HepG2 (cell line): Measurements from ENCODE around the gene C2CD2. TPM values are rescaled to one million over a fixed set of nuclear protein-coding genes. Genes with fewer than 3 reads are reported as not detected.

Experiments used
- ATAC-seq: fragments of 200-7000 bp; cut with Tn5 transposase; 3 replicates; pipeline ENCODE4 v1.9.1; 2020; ENCODE audit warnings: mild to moderate bottlenecking, moderate library complexity
- BruUV-seq: library from RNA; stranded (reverse); fragments of 400-500 nt; replicated peaks from 2 replicates; lab custom pipeline; 2021; lab: Mats Ljungman, UMichigan
- CTCF ChIA-PET: fragments of 300-600 bp; formaldehyde crosslinking; extraction: SDS; loops from one replicate; lab custom pipeline; 2021; ENCODE audit warnings: low total read pairs, inconsistent platforms, low intra/inter-chr PET ratio; lab: Yijun Ruan, JAX
- POLR2A ChIA-PET: fragments of 350-600 bp; sonication (Branson Sonifier 250); formaldehyde crosslinking; loops from one replicate; lab custom pipeline; 2020; ENCODE audit warnings: antibody characterized with exemption, inconsistent platforms; lab: Yijun Ruan, JAX
- DNase-seq: peaks from one replicate; pipeline ENCODE4 v3.0.0-alpha.2; 2015; ENCODE audit warnings: low spot score
- FAIRE-seq: peaks from 3 replicates; lab custom pipeline; 2011; peaks lifted over from hg19 to GRCh38; lab: Jason Lieb, UNC
- H2AFZ ChIP-seq: one replicate; pipeline ENCODE4 v1.6.1; 2011; ENCODE audit warnings: low read length, inconsistent platforms
- H3K27ac ChIP-seq: fragments of 300-600 bp; 3 replicates; pipeline ENCODE4 v1.8.0; 2011; ENCODE audit warnings: mixed run types, mild to moderate bottlenecking, mixed read lengths, low read length, inconsistent platforms; ENCODE audit not compliant: insufficient read depth; ENCODE audit errors: extremely low read length
- H3K27me3 ChIP-seq, 2 experiments: fragments of 200-600 bp in 1 of 2; 2 replicates in 1 of 2; 3 replicates in 1 of 2; pipeline versions ENCODE4 v1.6.0 to v1.8.0; 2011; ENCODE audit warnings: low read length in 2 of 2, mild to moderate bottlenecking in 2 of 2, moderate library complexity in 2 of 2, inconsistent platforms in 1 of 2; ENCODE audit not compliant: insufficient read depth in 2 of 2, control insufficient read depth in 1 of 2
- H3K36me3 ChIP-seq, 2 experiments: fragments of 200-600 bp in 1 of 2; replicated peaks in 1 of 2; 2 replicates in 1 of 2; 3 replicates in 1 of 2; pipeline versions ENCODE4 v1.5.1 to v1.8.0; 2011; ENCODE audit warnings: low read length in 2 of 2, inconsistent platforms in 1 of 2; ENCODE audit not compliant: insufficient read depth in 2 of 2, control insufficient read depth in 1 of 2
- H3K4me1 ChIP-seq: 2 replicates; pipeline ENCODE4 v1.5.1; 2012; ENCODE audit warnings: low read length, inconsistent platforms; ENCODE audit not compliant: insufficient read depth
- H3K4me2 ChIP-seq: 2 replicates; pipeline ENCODE4 v1.6.0; 2011; ENCODE audit warnings: low read depth, low read length, inconsistent platforms
- H3K4me3 ChIP-seq, 3 experiments: fragments of 200-600 bp in 1 of 3; sonication (generic), shearing (Covaris generic) in 1 of 3; replicated peaks in 1 of 3; 2 replicates each; pipeline ENCODE4 v1.5.1; 2011 to 2016; ENCODE audit warnings: low read length in 3 of 3, inconsistent platforms in 2 of 3, low read depth in 2 of 3, mild to moderate bottlenecking in 2 of 3, control low read depth in 1 of 3, mixed read lengths in 1 of 3; ENCODE audit not compliant: insufficient read depth in 1 of 3
- H3K79me2 ChIP-seq: one replicate; pipeline ENCODE4 v1.6.1; 2011; ENCODE audit warnings: low read length, inconsistent platforms; ENCODE audit not compliant: insufficient read depth
- H3K9ac ChIP-seq: 2 replicates; pipeline ENCODE4 v1.6.0; 2011; ENCODE audit warnings: mild to moderate bottlenecking, low read depth, low read length, inconsistent platforms; ENCODE audit not compliant: insufficient read depth
- H3K9me3 ChIP-seq: 2 replicates; pipeline ENCODE4 v1.5.1; 2012; ENCODE audit warnings: mild to moderate bottlenecking, low read length
- H4K20me1 ChIP-seq: 2 replicates; pipeline ENCODE4 v1.6.0; 2011; ENCODE audit warnings: inconsistent platforms, mild to moderate bottlenecking, low read length, moderate library complexity; ENCODE audit not compliant: insufficient read depth
- ADNP ChIP-seq: sonication (generic); formaldehyde crosslinking; IDR thresholded peaks from 2 replicates; pipeline ENCODE4 v1.4.0; 2020; ENCODE audit warnings: missing genetic modification reagents
- ARNT2 ChIP-seq: sonication (generic); formaldehyde crosslinking; IDR thresholded peaks from 2 replicates; pipeline ENCODE4 v1.8.0; 2022; ENCODE audit warnings: mild to moderate bottlenecking, low read depth, missing genetic modification reagents, moderate library complexity
- ATF4 ChIP-seq, 2 experiments: fragments of 450-650 bp in 1 of 2; sonication (generic) in 1 of 2; formaldehyde crosslinking; IDR thresholded peaks; 2 replicates each; pipeline versions ENCODE4 v1.5.0 to v1.8.0; 2020 to 2022; ENCODE audit warnings: mild to moderate bottlenecking in 1 of 2, missing genetic modification reagents in 1 of 2
- CTCF ChIP-seq: sonication (generic); formaldehyde crosslinking; IDR thresholded peaks from 2 replicates; pipeline ENCODE4 v1.5.0; 2020; ENCODE audit warnings: mild to moderate bottlenecking, missing genetic modification reagents, moderate library complexity
- GABPB1 ChIP-seq: IDR thresholded peaks from 2 replicates; pipeline ENCODE4 v1.6.1; 2016; ENCODE audit warnings: mild to moderate bottlenecking, missing genetic modification reagents, moderate library complexity, missing compliant biosample characterization
- HDAC1 ChIP-seq: sonication (generic); formaldehyde crosslinking; IDR thresholded peaks from 2 replicates; pipeline ENCODE4 v1.5.1; 2020; ENCODE audit warnings: mild to moderate bottlenecking, missing genetic modification reagents
- HNRNPL ChIP-seq: fragments of 200-400 bp; formaldehyde crosslinking; IDR thresholded peaks from 2 replicates; pipeline ENCODE4 v1.6.1; 2017; ENCODE audit warnings: mild to moderate bottlenecking, low read depth, low read length
- MYC ChIP-seq: sonication (generic); formaldehyde crosslinking; IDR thresholded peaks from 2 replicates; pipeline ENCODE4 v1.9.0; 2021; ENCODE audit warnings: missing genetic modification reagents, borderline replicate concordance
- PATZ1 ChIP-seq: sonication (generic); formaldehyde crosslinking; IDR thresholded peaks from 2 replicates; pipeline ENCODE4 v1.4.0; 2020; ENCODE audit warnings: missing genetic modification reagents
- PCBP1 ChIP-seq: fragments of 200-400 bp; formaldehyde crosslinking; IDR thresholded peaks from 2 replicates; pipeline ENCODE4 v1.6.1; 2017; ENCODE audit warnings: mild to moderate bottlenecking, low read depth, low read length, borderline replicate concordance
- SAP130 ChIP-seq: IDR thresholded peaks from 2 replicates; pipeline ENCODE4 v1.6.1; 2016; ENCODE audit warnings: low read depth
- STAG1 ChIP-seq: sonication (generic); formaldehyde crosslinking; IDR thresholded peaks from 2 replicates; pipeline ENCODE4 v1.4.0; 2020; ENCODE audit warnings: missing genetic modification reagents
- ZMYM3 ChIP-seq: sonication (generic); formaldehyde crosslinking; IDR thresholded peaks from 2 replicates; pipeline ENCODE4 v1.5.1; 2020; ENCODE audit warnings: mild to moderate bottlenecking, missing genetic modification reagents
- ZNF121 ChIP-seq: sonication (generic); formaldehyde crosslinking; IDR thresholded peaks from 2 replicates; pipeline ENCODE4 v1.5.0; 2020; ENCODE audit warnings: mild to moderate bottlenecking, missing genetic modification reagents
- ZNF296 ChIP-seq: sonication (generic); formaldehyde crosslinking; conservative IDR thresholded peaks from 2 replicates; pipeline ENCODE4 v1.5.0; 2020; ENCODE audit warnings: mild to moderate bottlenecking, missing genetic modification reagents
- ZNF383 ChIP-seq: sonication (generic); formaldehyde crosslinking; IDR thresholded peaks from 2 replicates; pipeline ENCODE4 v1.4.0; 2020; ENCODE audit warnings: missing genetic modification reagents, mild to moderate bottlenecking, borderline replicate concordance
- WGBS: methylation state at CpG from one replicate; pipeline ENCODE4 v1.1.6; 2017; ENCODE audit warnings: low lambda C conversion rate; 5-methylcytosine and 5-hydroxymethylcytosine counted together
- in situ Hi-C: cut with HindIII; loops from 2 replicates; pipeline ENCODE4 v1.10.0; 2017; ENCODE audit warnings: low pct_unique_long_range_greater_than_20kb; ENCODE audit not compliant: extremely low pct_ligation_motif_present
- intact Hi-C: fragments of 100-400 bp; cut with micrococcal nuclease; formaldehyde crosslinking; loops from one replicate; pipeline ENCODE4 v1.10.0; 2022; ENCODE audit not compliant: unreplicated experiment
- polyA plus RNA-seq, 8 experiments: library from polyadenylated mRNA; depleted of rRNA in 3 of 8; stranded (reverse) in 7 of 8; unstranded in 1 of 8; fragments of >200 nt; fragmentation: Illumina TruSeq in 4 of 8; extraction: Trizol in 4 of 8; gene quantifications; 2 replicates each; pipeline versions ENCODE4 v1.2.1 to v1.2.3, GENCODE V29; 2011 to 2016; ENCODE audit warnings: low read depth in 4 of 8, missing spikeins in 1 of 8, mixed read lengths in 1 of 8; ENCODE audit not compliant: insufficient read depth in 1 of 8
- total RNA-seq, 5 experiments: library from RNA; depleted of rRNA; stranded (reverse); fragments of >200 nt; fragmentation: Illumina TruSeq; extraction: Trizol; gene quantifications; 2 replicates each; pipeline ENCODE4 v1.2.3, GENCODE V29; 2016; ENCODE audit warnings: low read depth in 1 of 5

Gene C2CD2
- total and polyA plus RNA-seq, 2 of the 13 experiments (the other 11 are each of a cell fraction or from before 2014, with no cell fraction given) = 12.5 to 19.7 TPM

- TF ChIP-seq MYC (CRISPR knock-in tag) (peak; percentile 53; the same call in 1 of the 2 replicates), ZNF296 (CRISPR knock-in tag) (no peak), SAP130 (CRISPR knock-in tag) (peak; percentile 27; the same call in 1 of the 2 replicates), ARNT2 (0 out of 2 replicates have a peak, but pooled peaks have one; percentile 31), ATF4 (CRISPR knock-in tag; IDR thresholded peaks at IDR 0.05) (no peak)
Measured at GRCh38 chr21:41877901-41878830, 75.7 kb downstream of the C2CD2 start (continued).

GRCh38 chr21:41876928-41877652, 76.7 kb downstream of the C2CD2 start:
- FAIRE-seq = no peak
- POLR2A ChIA-PET = interaction anchor here (1.0 to 1.2 kb wide), 4 partner anchors 14 to 264 kb away, joined by 3 to 6 read pairs (median 4); no protein-coding TSS in a partner anchor
- DNase-seq = no peak
- CTCF ChIA-PET = no interaction called here
- intact Hi-C loops = no loop called here
- H3K4me1 ChIP-seq = peaks cover 28% of the 10 kb centered on the region
- 97% methylated on average over 10 of the region's 11 CpGs for WGBS
- peak overlapping the region; percentile 86 for H3K4me2 ChIP-seq
- H4K20me1 ChIP-seq = no peaks in the 10 kb centered on the region
- H3K27ac ChIP-seq = no peak overlapping the region
- H3K9ac ChIP-seq = no peak overlapping the region
- in situ Hi-C loops = no loop called here
- BruUV-seq = no TSS peak
- H2AFZ ChIP-seq = no peak overlapping the region
- no peaks in the 10 kb centered on the region for H3K36me3 ChIP-seq
- no peak overlapping the region for H3K4me3 ChIP-seq
- no peak for ATAC-seq
- H3K9me3 ChIP-seq = no peaks in the 10 kb centered on the region
- no peaks in the 10 kb centered on the region for H3K27me3 ChIP-seq
- H3K79me2 ChIP-seq = peaks cover 28% of the 10 kb centered on the region
- TF ChIP-seq GABPB1 (CRISPR knock-in tag) (no peak), ZMYM3 (CRISPR knock-in tag) (peak; percentile 64), STAG1 (CRISPR knock-in tag) (peak; percentile 11; the same call in 1 of the 2 replicates), ADNP (CRISPR knock-in tag) (peak; percentile 46; the same call in 1 of the 2 replicates), PCBP1 (0 out of 2 replicates have a peak, but pooled peaks have one; percentile 50), PATZ1 (CRISPR knock-in tag) (0 out of 2 replicates have a peak, but pooled peaks have one; percentile 34), ZNF383 (CRISPR knock-in tag) (no peak), HDAC1 (CRISPR knock-in tag) (0 out of 2 replicates have a peak, but pooled peaks have one; percentile 10), CTCF (CRISPR knock-in tag) (peak; percentile 19; the same call in 1 of the 2 replicates), ZNF121 (CRISPR knock-in tag) (peak; percentile 95), HNRNPL (0 out of 2 replicates have a peak, but pooled peaks have one; percentile 24)
